Activated CD8-positive, alpha-beta T cell treated with anti-CD3 and anti-CD28 coated beads for 36 hours (primary cell): ENCODE data around the gene TNP2. TPM values are rescaled to one million over a fixed set of nuclear protein-coding genes. Genes with fewer than 3 reads are reported as not detected.

ENCODE experiments used
- ATAC-seq: fragments of 200-7000 bp; cut with Tn5 transposase; one replicate; pipeline ENCODE4 v1.10.0; 2021; ENCODE audit warnings: mild to moderate bottlenecking, moderate library complexity
- CTCF ChIA-PET: fragments of 350-600 bp; sonication (Branson Sonifier 250); formaldehyde crosslinking; loops from one replicate; lab custom pipeline; 2021; ENCODE audit warnings: antibody characterized with exemption; lab: Charles Lee
- POLR2A ChIA-PET: fragments of 350-600 bp; sonication (Branson Sonifier 250); formaldehyde crosslinking; loops from one replicate; lab custom pipeline; 2021; ENCODE audit warnings: antibody characterized with exemption; lab: Charles Lee
- DNase-seq: peaks from one replicate; pipeline ENCODE4 v3.0.0-alpha.2; 2020
- H3K27ac Mint-ChIP-seq: one replicate; pipeline ENCODE4 v1.8.0; 2021; ENCODE audit warnings: mild to moderate bottlenecking, mixed read lengths
- H3K27me3 Mint-ChIP-seq: one replicate; pipeline ENCODE4 v1.8.0; 2021; ENCODE audit warnings: mixed read lengths
- H3K36me3 Mint-ChIP-seq: one replicate; pipeline ENCODE4 v1.8.0; 2021; ENCODE audit warnings: low read depth, mixed read lengths
- H3K4me1 Mint-ChIP-seq: one replicate; pipeline ENCODE4 v1.8.0; 2021; ENCODE audit warnings: low read depth, mixed read lengths
- H3K4me3 Mint-ChIP-seq: one replicate; pipeline ENCODE4 v1.8.0; 2021; ENCODE audit warnings: mild to moderate bottlenecking, moderate library complexity, mixed read lengths
- H3K9me3 Mint-ChIP-seq: one replicate; pipeline ENCODE4 v1.8.0; 2021; ENCODE audit warnings: mixed read lengths
- CTCF ChIP-seq: fragments of 200-600 bp; IDR thresholded peaks from one replicate; pipeline ENCODE4 v1.8.0; 2022; ENCODE audit warnings: antibody characterized with exemption, mild to moderate bottlenecking
- intact Hi-C: fragments of 100-400 bp; cut with micrococcal nuclease; formaldehyde crosslinking; loops from one replicate; pipeline ENCODE4 v1.10.0; 2022
- total RNA-seq, 2 experiments: library from RNA; stranded (reverse); gene quantifications; one replicate each; pipeline ENCODE4 v1.2.3, GENCODE V29; 2021

Gene TNP2
- total RNA-seq = not detected

GRCh38 chr16:11268921-11269375 is at the start of gene TNP2:
Gene TNP2, minus strand, starts transcription at chr16:11269325. Its CDS starts 63 bp downstream, at chr16:11269262.
- Mint-ChIP-seq H3K27me3 (no peaks in the 10 kb centered on the region), H3K9me3 (no peaks in the 10 kb centered on the region), H3K4me3 (no peak within 1 kb of the TSS), H3K36me3 (no peaks in the 10 kb centered on the region), H3K27ac (no peak within 1 kb of the TSS), H3K4me1 (peaks cover 11% of the 10 kb centered on the region)
- ATAC-seq (no peak), DNase-seq (no peak)
- ChIA-PET POLR2A (interaction anchor here (0.6 to 2.3 kb wide), 5 partner anchors 13 to 388 kb away, joined by 3 to 9 read pairs (median 3); partner anchors contain the start of gene SOCS1), CTCF (interaction anchor here (1.1 to 2.1 kb wide), 4 partner anchors 13 to 305 kb away, joined by 3 to 7 read pairs (median 4); partner anchors contain the start of gene SOCS1)
- intact Hi-C loops = no loop called here
- TF ChIP-seq CTCF = no peak

- TF ChIP-seq CTCF = no peak
- ChIA-PET POLR2A (interaction anchor here (1.0 kb wide), 1 partner anchor 8 kb away, joined by 3 read pairs; no protein-coding TSS in a partner anchor), CTCF (interaction anchor here (2.0 kb wide), 1 partner anchor 36 kb away, joined by 5 read pairs; no protein-coding TSS in a partner anchor)
- Mint-ChIP-seq H3K4me1 (no peaks in the 10 kb centered on the region), H3K4me3 (no peak overlapping the region), H3K9me3 (no peaks in the 10 kb centered on the region), H3K27me3 (no peaks in the 10 kb centered on the region), H3K27ac (no peak overlapping the region), H3K36me3 (no peaks in the 10 kb centered on the region)
- ATAC-seq (no peak), DNase-seq (no peak)
- intact Hi-C loops = no loop called here
Measured at GRCh38 chr16:11318817-11319216, 49.7 kb upstream of the TNP2 start.

DNA sequence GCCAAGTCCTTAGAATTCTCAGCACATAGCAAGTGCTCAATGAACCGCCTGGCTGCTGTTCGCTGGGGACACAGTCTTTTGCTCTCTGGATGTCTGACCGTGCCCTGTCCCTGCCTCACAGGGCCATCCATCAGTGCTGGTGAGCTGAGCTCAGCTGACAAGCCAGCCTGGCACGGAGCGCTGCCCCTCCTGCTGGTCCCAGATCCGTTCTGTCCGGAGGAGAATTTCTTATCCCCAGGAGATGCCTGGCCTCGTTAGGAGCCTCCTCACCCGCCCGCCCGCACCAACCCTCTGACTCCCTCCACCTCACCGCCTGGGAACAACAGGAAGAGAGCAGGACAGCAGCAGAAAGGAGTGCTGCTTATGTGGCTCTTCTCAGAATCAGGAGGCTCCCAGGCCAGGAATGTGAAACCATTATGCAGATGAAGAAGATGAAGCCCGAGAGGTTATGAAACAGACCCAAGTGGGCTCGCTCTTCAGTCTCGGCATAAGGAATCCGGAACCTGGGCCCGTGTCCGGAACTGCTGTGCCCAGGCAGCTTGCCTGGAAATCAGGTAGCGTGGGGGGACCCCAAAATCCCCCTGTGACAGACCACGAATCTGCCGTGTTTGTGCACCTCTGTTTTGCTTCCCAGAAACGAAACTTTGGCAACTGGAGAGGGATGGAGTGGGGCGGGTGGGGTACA is 47.3 kb upstream of the TNP2 start:
- H3K4me3 Mint-ChIP-seq = no peak overlapping the region
- H3K9me3 Mint-ChIP-seq = no peaks in the 10 kb centered on the region
- ATAC-seq (no peak), DNase-seq (no peak)
- ChIA-PET CTCF (no interaction called here), POLR2A (no interaction called here)
- intact Hi-C loops = no loop called here
- no peak for TF ChIP-seq CTCF
- H3K36me3 Mint-ChIP-seq = no peaks in the 10 kb centered on the region
- no peaks in the 10 kb centered on the region for H3K27me3 Mint-ChIP-seq
- peaks cover 20% of the 10 kb centered on the region for H3K4me1 Mint-ChIP-seq
- no peak overlapping the region for H3K27ac Mint-ChIP-seq

GRCh38 chr16:11315510-11315909 is 46.4 kb upstream of the TNP2 start:
- DNase-seq (no peak), ATAC-seq (no peak)
- intact Hi-C loops = no loop called here
- Mint-ChIP-seq H3K4me3 (no peak overlapping the region), H3K27ac (no peak overlapping the region), H3K4me1 (peaks cover 29% of the 10 kb centered on the region), H3K27me3 (no peaks in the 10 kb centered on the region), H3K9me3 (no peaks in the 10 kb centered on the region), H3K36me3 (no peaks in the 10 kb centered on the region)
- no peak for TF ChIP-seq CTCF
- POLR2A ChIA-PET = no interaction called here
- CTCF ChIA-PET = no interaction called here

DNA sequence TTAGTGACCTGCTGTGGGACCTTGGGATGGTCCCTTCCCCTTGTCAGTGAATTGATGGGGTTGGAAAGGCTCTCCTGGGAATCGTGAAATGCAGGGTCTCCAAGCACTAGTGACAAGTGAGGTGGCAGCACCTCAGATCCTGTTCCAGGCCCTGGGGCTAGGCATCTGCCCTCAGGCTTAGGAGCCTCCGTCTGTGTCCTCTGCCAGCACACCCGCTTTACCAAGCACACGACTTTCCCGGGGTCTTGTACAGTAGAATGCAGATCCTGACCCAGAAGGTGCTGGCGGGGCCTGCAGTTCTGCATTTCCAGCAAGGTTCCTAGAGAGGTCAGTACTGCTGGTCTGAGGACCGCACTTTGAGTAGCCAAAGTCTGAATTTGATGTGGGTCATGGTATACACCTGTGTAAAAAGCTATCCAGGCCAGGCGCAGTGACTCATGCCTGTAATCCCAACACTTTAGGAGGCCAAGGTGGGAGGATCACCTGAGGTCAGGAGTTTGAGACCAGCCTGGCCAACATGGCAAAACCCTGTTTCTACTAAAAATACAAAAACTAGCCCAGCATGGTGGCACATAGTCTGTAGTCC is 45.3 kb upstream of the TNP2 start:
- Mint-ChIP-seq H3K9me3 (no peaks in the 10 kb centered on the region), H3K4me3 (no peak overlapping the region), H3K36me3 (no peaks in the 10 kb centered on the region), H3K27me3 (no peaks in the 10 kb centered on the region), H3K27ac (no peak overlapping the region), H3K4me1 (peaks cover 38% of the 10 kb centered on the region)
- POLR2A ChIA-PET = no interaction called here
- intact Hi-C loops = loop anchor here (5.0 kb wide), 1 partner anchor 38 kb away; no protein-coding TSS in a partner anchor
- ATAC-seq (no peak), DNase-seq (no peak)
- CTCF ChIA-PET = no interaction called here
- TF ChIP-seq CTCF = no peak
